ENCODE results near the gene TM9SF2. TPM values are rescaled to one million over a fixed set of nuclear protein-coding genes. Genes with fewer than 3 reads are reported as not detected.

TM9SF2 gene
- total RNA-seq, 1 experiment from 2014 or later: 84.0 TPM

DNA sequence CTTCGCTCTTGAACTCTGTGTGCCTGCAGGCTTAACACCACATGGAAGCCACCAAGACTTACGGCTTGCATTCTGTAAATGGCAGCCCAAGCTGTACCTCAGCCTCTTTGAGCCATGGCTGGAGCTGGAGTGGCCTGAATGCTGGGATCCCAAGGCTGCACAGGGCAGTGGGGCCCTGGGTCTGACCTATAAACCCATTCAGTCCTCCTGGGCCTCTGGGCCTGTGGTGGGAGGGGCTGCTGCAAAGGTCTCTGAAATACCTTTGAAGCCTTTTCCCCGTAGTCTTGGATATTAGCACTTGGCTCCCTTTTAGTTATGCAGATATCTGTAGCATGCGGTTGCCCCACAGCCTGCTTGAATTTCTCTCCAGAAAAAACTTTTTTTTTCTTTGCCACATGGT is 8.2 kb downstream of the TM9SF2 start:
- H3K36me3 Mint-ChIP-seq: peaks cover 42% of the 10 kb centered on the region
- H3K9me3 Mint-ChIP-seq: peaks cover 33% of the 10 kb centered on the region
- ChIA-PET POLR2A (no interaction called here), CTCF (no interaction called here)
- ATAC-seq (no peak), DNase-seq (ENCODE audit: low spot score) (no peak)
- no peaks in the 10 kb centered on the region for H3K27me3 Mint-ChIP-seq (ENCODE audit: low read depth)
- H3K4me3 Mint-ChIP-seq: no peak overlapping the region
- no peak overlapping the region for H3K27ac Mint-ChIP-seq
- TF ChIP-seq, protein P1, sequence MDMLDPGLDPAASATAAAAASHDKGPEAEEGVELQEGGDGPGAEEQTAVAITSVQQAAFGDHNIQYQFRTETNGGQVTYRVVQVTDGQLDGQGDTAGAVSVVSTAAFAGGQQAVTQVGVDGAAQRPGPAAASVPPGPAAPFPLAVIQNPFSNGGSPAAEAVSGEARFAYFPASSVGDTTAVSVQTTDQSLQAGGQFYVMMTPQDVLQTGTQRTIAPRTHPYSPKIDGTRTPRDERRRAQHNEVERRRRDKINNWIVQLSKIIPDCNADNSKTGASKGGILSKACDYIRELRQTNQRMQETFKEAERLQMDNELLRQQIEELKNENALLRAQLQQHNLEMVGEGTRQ (CRISPR knock-in tag; IDR thresholded peaks at IDR 0.05): no peak
- TF ChIP-seq ATF1 (CRISPR knock-in tag; IDR thresholded peaks at IDR 0.05) (no peak), GABPB1 (CRISPR knock-in tag; IDR thresholded peaks at IDR 0.05) (no peak), RORB (CRISPR knock-in tag; IDR thresholded peaks at IDR 0.05) (no peak), ZNF416 (CRISPR knock-in tag; IDR thresholded peaks at IDR 0.05) (no peak), IRF2 (CRISPR knock-in tag; IDR thresholded peaks at IDR 0.05; ENCODE audit: borderline replicate concordance, low read depth) (no peak), NR2C2 (CRISPR knock-in tag; IDR thresholded peaks at IDR 0.05) (no peak), ZNF671 (CRISPR knock-in tag; IDR thresholded peaks at IDR 0.05) (no peak), MYBL2 (CRISPR knock-in tag; IDR thresholded peaks at IDR 0.05) (no peak), EMX1 (CRISPR knock-in tag; IDR thresholded peaks at IDR 0.05) (no peak)
- TF ChIP-seq, protein P2, sequence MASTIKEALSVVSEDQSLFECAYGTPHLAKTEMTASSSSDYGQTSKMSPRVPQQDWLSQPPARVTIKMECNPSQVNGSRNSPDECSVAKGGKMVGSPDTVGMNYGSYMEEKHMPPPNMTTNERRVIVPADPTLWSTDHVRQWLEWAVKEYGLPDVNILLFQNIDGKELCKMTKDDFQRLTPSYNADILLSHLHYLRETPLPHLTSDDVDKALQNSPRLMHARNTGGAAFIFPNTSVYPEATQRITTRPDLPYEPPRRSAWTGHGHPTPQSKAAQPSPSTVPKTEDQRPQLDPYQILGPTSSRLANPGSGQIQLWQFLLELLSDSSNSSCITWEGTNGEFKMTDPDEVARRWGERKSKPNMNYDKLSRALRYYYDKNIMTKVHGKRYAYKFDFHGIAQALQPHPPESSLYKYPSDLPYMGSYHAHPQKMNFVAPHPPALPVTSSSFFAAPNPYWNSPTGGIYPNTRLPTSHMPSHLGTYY (CRISPR knock-in tag; IDR thresholded peaks at IDR 0.05): no peak
- TF ChIP-seq, protein P3, sequence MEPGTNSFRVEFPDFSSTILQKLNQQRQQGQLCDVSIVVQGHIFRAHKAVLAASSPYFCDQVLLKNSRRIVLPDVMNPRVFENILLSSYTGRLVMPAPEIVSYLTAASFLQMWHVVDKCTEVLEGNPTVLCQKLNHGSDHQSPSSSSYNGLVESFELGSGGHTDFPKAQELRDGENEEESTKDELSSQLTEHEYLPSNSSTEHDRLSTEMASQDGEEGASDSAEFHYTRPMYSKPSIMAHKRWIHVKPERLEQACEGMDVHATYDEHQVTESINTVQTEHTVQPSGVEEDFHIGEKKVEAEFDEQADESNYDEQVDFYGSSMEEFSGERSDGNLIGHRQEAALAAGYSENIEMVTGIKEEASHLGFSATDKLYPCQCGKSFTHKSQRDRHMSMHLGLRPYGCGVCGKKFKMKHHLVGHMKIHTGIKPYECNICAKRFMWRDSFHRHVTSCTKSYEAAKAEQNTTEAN (CRISPR knock-in tag; IDR thresholded peaks at IDR 0.05): no peak
- TF ChIP-seq, protein P4, sequence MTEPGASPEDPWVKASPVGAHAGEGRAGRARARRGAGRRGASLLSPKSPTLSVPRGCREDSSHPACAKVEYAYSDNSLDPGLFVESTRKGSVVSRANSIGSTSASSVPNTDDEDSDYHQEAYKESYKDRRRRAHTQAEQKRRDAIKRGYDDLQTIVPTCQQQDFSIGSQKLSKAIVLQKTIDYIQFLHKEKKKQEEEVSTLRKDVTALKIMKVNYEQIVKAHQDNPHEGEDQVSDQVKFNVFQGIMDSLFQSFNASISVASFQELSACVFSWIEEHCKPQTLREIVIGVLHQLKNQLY (CRISPR knock-in tag; IDR thresholded peaks at IDR 0.05): no peak
- TF ChIP-seq, protein P5, sequence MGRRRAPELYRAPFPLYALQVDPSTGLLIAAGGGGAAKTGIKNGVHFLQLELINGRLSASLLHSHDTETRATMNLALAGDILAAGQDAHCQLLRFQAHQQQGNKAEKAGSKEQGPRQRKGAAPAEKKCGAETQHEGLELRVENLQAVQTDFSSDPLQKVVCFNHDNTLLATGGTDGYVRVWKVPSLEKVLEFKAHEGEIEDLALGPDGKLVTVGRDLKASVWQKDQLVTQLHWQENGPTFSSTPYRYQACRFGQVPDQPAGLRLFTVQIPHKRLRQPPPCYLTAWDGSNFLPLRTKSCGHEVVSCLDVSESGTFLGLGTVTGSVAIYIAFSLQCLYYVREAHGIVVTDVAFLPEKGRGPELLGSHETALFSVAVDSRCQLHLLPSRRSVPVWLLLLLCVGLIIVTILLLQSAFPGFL (CRISPR knock-in tag; IDR thresholded peaks at IDR 0.05; ENCODE audit: borderline replicate concordance): no peak
- TF ChIP-seq, protein P6, sequence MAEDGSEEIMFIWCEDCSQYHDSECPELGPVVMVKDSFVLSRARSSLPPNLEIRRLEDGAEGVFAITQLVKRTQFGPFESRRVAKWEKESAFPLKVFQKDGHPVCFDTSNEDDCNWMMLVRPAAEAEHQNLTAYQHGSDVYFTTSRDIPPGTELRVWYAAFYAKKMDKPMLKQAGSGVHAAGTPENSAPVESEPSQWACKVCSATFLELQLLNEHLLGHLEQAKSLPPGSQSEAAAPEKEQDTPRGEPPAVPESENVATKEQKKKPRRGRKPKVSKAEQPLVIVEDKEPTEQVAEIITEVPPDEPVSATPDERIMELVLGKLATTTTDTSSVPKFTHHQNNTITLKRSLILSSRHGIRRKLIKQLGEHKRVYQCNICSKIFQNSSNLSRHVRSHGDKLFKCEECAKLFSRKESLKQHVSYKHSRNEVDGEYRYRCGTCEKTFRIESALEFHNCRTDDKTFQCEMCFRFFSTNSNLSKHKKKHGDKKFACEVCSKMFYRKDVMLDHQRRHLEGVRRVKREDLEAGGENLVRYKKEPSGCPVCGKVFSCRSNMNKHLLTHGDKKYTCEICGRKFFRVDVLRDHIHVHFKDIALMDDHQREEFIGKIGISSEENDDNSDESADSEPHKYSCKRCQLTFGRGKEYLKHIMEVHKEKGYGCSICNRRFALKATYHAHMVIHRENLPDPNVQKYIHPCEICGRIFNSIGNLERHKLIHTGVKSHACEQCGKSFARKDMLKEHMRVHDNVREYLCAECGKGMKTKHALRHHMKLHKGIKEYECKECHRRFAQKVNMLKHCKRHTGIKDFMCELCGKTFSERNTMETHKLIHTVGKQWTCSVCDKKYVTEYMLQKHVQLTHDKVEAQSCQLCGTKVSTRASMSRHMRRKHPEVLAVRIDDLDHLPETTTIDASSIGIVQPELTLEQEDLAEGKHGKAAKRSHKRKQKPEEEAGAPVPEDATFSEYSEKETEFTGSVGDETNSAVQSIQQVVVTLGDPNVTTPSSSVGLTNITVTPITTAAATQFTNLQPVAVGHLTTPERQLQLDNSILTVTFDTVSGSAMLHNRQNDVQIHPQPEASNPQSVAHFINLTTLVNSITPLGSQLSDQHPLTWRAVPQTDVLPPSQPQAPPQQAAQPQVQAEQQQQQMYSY (CRISPR knock-in tag; IDR thresholded peaks at IDR 0.05): no peak
- TF ChIP-seq, protein P7, sequence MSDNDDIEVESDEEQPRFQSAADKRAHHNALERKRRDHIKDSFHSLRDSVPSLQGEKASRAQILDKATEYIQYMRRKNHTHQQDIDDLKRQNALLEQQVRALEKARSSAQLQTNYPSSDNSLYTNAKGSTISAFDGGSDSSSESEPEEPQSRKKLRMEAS (CRISPR knock-in tag; IDR thresholded peaks at IDR 0.05): no peak
- TF ChIP-seq, protein P8, sequence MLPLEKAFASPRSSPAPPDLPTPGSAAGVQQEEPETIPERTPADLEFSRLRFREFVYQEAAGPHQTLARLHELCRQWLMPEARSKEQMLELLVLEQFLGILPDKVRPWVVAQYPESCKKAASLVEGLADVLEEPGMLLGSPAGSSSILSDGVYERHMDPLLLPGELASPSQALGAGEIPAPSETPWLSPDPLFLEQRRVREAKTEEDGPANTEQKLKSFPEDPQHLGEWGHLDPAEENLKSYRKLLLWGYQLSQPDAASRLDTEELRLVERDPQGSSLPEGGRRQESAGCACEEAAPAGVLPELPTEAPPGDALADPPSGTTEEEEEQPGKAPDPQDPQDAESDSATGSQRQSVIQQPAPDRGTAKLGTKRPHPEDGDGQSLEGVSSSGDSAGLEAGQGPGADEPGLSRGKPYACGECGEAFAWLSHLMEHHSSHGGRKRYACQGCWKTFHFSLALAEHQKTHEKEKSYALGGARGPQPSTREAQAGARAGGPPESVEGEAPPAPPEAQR (CRISPR knock-in tag; IDR thresholded peaks at IDR 0.05): no peak
- H3K4me1 Mint-ChIP-seq: no peaks in the 10 kb centered on the region

Measured in WTC11 (cell line).